ENCODE measurements around the gene ZNF620. TPM values are rescaled to one million over a fixed set of nuclear protein-coding genes. Genes with fewer than 3 reads are reported as not detected.
"Not testable (repeated sequence)": the region's sequence is repeated elsewhere in the genome, so short reads cannot be mapped to it uniquely, and the experiment has no call there.

ZNF620 gene
- polyA plus RNA-seq, 1 donor (not counting 4 experiments of a cell fraction or from before 2014, with no cell fraction given) = 0.35 TPM

GRCh38 chr3:40461161-40461560 is 44.7 kb upstream of the ZNF620 start:
- no peak for DNase-seq (ENCODE audit: low read depth, low spot score)
- Histone ChIP-seq H3K27ac (ENCODE audit: control insufficient read depth, insufficient read depth, low read length) (no peak overlapping the region), H3K9me1 (ENCODE audit: control insufficient read depth, extremely low read depth, insufficient read depth, low read length) (no peaks in the 10 kb centered on the region), H3K36me3 (ENCODE audit: control insufficient read depth in 2 of 2, extremely low read depth in 1 of 2, insufficient read depth in 2 of 2, low read length in 2 of 2) (peaks cover 32 to 50% of the 10 kb centered on the region in 2 experiments), H3K9me3 (ENCODE audit: control insufficient read depth, low read depth, low read length) (no peaks in the 10 kb centered on the region), H2AFZ (ENCODE audit: control insufficient read depth, low read length) (no peak overlapping the region), H3K9ac (ENCODE audit: control insufficient read depth, extremely low read depth, insufficient read depth, low read length) (no peak overlapping the region), H3K4me3 (ENCODE audit: control insufficient read depth in 2 of 3, extremely low read depth in 1 of 3, insufficient read depth in 2 of 3, low read depth in 1 of 3, low read length in 3 of 3) (no peak overlapping the region), H3K4me1 (ENCODE audit: control insufficient read depth, extremely low read depth, insufficient read depth, low read length) (peaks cover 11% of the 10 kb centered on the region), H4K20me1 (ENCODE audit: control insufficient read depth, extremely low read depth, insufficient read depth, low read length) (peaks cover 22% of the 10 kb centered on the region), H3K27me3 (ENCODE audit: control insufficient read depth, extremely low read depth, insufficient read depth, low read length) (no peaks in the 10 kb centered on the region), H3K79me2 (ENCODE audit: control insufficient read depth, insufficient read depth, low read length) (peaks cover 32% of the 10 kb centered on the region), H3K4me2 (ENCODE audit: control insufficient read depth, extremely low read depth, insufficient read depth, low read depth, low read length) (no peak overlapping the region)
- dilution Hi-C loops (cut with MboI; ENCODE audit: extremely low pct_ligation_motif_present, low sequenced_read_pairs) = no loop called here
- no peak for FAIRE-seq
- no peak for TF ChIP-seq CTCF (optimal IDR thresholded peaks at IDR 0.05 in 1 of 3, IDR thresholded peaks at IDR 0.05 in 1 of 3, conservative IDR thresholded peaks at IDR 0.05 in 1 of 3; ENCODE audit: extremely low read depth in 1 of 3, insufficient read depth in 2 of 3, low read length in 3 of 3)
- TF ChIP-seq EZH2 (IDR thresholded peaks at IDR 0.05; ENCODE audit: low read length) = no peak

DNA sequence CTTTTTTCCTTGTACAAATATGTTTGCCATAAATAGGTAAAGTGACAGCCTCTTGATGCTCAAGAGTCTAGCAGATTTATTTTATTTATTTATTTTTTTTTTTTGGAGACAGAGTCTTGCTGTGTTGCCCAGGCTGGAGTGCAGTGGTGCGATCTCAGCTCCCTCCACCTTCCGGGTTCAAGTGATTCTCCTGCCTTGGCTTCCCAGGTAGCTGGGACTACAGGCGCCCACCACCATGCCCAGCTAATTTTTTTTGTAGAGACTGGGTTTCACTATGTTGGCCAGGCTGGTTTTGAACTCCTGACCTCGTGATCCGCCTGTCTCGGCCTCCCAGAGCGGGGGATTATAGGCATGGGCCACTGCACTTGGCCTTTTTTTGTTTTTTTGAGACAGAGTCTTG is 43.0 kb upstream of the ZNF620 start:
- H3K4me2 ChIP-seq (ENCODE audit: control insufficient read depth, extremely low read depth, insufficient read depth, low read depth, low read length); H3K27me3 ChIP-seq (ENCODE audit: control insufficient read depth, extremely low read depth, insufficient read depth, low read length); DNase-seq (ENCODE audit: low read depth, low spot score); H3K27ac ChIP-seq (ENCODE audit: control insufficient read depth, insufficient read depth, low read length); H3K9me3 ChIP-seq (ENCODE audit: control insufficient read depth, low read depth, low read length); H3K9ac ChIP-seq (ENCODE audit: control insufficient read depth, extremely low read depth, insufficient read depth, low read length); H2AFZ ChIP-seq (ENCODE audit: control insufficient read depth, low read length); H3K9me1 ChIP-seq (ENCODE audit: control insufficient read depth, extremely low read depth, insufficient read depth, low read length); dilution Hi-C loops (cut with MboI; ENCODE audit: extremely low pct_ligation_motif_present, low sequenced_read_pairs); H3K4me3 ChIP-seq (ENCODE audit: control insufficient read depth in 2 of 3, extremely low read depth in 1 of 3, insufficient read depth in 2 of 3, low read depth in 1 of 3, low read length in 3 of 3); FAIRE-seq: not testable (repeated sequence)
- H4K20me1 ChIP-seq (ENCODE audit: control insufficient read depth, extremely low read depth, insufficient read depth, low read length) = peaks cover 22% of the 10 kb centered on the region
- H3K4me1 ChIP-seq (ENCODE audit: control insufficient read depth, extremely low read depth, insufficient read depth, low read length) = peaks cover 11% of the 10 kb centered on the region
- peaks cover 25% of the 10 kb centered on the region for H3K79me2 ChIP-seq (ENCODE audit: control insufficient read depth, insufficient read depth, low read length)
- H3K36me3 ChIP-seq (ENCODE audit: control insufficient read depth in 2 of 2, extremely low read depth in 1 of 2, insufficient read depth in 2 of 2, low read length in 2 of 2) = peaks cover 32 to 50% of the 10 kb centered on the region in 2 experiments

- Histone ChIP-seq H3K36me3 (ENCODE audit: control insufficient read depth in 2 of 2, extremely low read depth in 1 of 2, insufficient read depth in 2 of 2, low read length in 2 of 2) (peaks cover 28 to 43% of the 10 kb centered on the region in 2 experiments), H3K9me1 (ENCODE audit: control insufficient read depth, extremely low read depth, insufficient read depth, low read length) (no peaks in the 10 kb centered on the region), H3K4me2 (ENCODE audit: control insufficient read depth, extremely low read depth, insufficient read depth, low read depth, low read length) (no peak overlapping the region), H3K79me2 (ENCODE audit: control insufficient read depth, insufficient read depth, low read length) (peaks cover 18% of the 10 kb centered on the region), H3K9ac (ENCODE audit: control insufficient read depth, extremely low read depth, insufficient read depth, low read length) (no peak overlapping the region), H3K4me3 (ENCODE audit: control insufficient read depth in 2 of 3, extremely low read depth in 1 of 3, insufficient read depth in 2 of 3, low read depth in 1 of 3, low read length in 3 of 3) (no peak overlapping the region), H3K4me1 (ENCODE audit: control insufficient read depth, extremely low read depth, insufficient read depth, low read length) (peaks cover 6% of the 10 kb centered on the region), H3K27me3 (ENCODE audit: control insufficient read depth, extremely low read depth, insufficient read depth, low read length) (no peaks in the 10 kb centered on the region), H3K9me3 (ENCODE audit: control insufficient read depth, low read depth, low read length) (no peaks in the 10 kb centered on the region), H4K20me1 (ENCODE audit: control insufficient read depth, extremely low read depth, insufficient read depth, low read length) (peaks cover 20% of the 10 kb centered on the region), H2AFZ (ENCODE audit: control insufficient read depth, low read length) (no peak overlapping the region), H3K27ac (ENCODE audit: control insufficient read depth, insufficient read depth, low read length) (no peak overlapping the region)
- FAIRE-seq (no peak), DNase-seq (ENCODE audit: low read depth, low spot score) (no peak)
- dilution Hi-C loops (cut with MboI; ENCODE audit: extremely low pct_ligation_motif_present, low sequenced_read_pairs) = no loop called here
- TF ChIP-seq CTCF (optimal IDR thresholded peaks at IDR 0.05 in 1 of 3, IDR thresholded peaks at IDR 0.05 in 1 of 3, conservative IDR thresholded peaks at IDR 0.05 in 1 of 3; ENCODE audit: extremely low read depth in 1 of 3, insufficient read depth in 2 of 3, low read length in 3 of 3) = no peak
- TF ChIP-seq EZH2 (IDR thresholded peaks at IDR 0.05; ENCODE audit: low read length) = no peak
Measured at GRCh38 chr3:40463579-40463978, 42.3 kb upstream of the ZNF620 start.
